NCI-H345 treated with DMSO at 0.1 percent for 48 hours (cell line): ENCODE results near the gene IL9.
"Not testable (repeated sequence)": the region's sequence is repeated elsewhere in the genome, so short reads cannot be mapped to it uniquely, and the experiment has no call there.

ENCODE experiments used
- DNase-seq: peaks from one replicate; lab custom pipeline; 2025; ENCODE audit not compliant: unreplicated experiment; lab: John Stamatoyannopoulos, UW

The IL9 gene

DNA sequence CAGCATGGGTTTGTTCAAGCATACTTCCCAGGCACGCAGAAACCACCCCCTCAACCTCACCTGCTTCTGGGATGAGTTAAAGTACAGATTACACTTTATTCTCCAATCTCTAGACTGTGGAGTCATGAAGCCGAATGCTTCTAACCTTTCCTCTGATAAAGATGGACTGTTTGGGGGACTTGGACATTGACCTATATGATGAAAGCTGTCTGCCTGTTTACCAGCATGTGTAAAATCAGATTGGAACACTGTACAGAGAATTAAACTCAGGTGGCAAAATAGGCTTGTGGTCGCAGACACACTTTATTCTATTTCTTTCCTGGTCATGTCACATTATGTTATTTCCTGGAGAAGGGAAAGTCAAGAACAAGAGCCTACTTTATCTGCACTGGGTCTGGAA, 25.7 kb downstream of the IL9 start:
- DNase-seq, result no peak

DNA sequence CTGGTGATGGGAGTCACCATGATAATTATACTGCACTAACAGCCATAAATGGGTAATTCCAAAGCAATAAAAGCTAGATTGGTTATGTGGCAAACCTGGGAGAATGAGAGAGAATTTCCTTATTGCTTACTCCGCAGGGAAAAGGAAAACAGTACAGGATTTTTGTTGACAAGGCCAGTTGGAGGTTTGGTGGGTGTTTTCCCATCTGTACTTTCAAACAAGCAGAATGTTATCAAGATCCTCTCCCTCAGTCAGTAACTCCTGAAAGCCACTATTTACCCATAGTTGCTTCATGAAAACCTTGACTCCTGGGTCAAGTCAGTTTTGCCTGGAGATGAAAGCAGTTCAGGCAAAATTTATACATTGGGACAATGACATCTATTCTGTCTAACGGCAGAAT, 26.4 kb downstream of the IL9 start:
- no peak for DNase-seq

DNA sequence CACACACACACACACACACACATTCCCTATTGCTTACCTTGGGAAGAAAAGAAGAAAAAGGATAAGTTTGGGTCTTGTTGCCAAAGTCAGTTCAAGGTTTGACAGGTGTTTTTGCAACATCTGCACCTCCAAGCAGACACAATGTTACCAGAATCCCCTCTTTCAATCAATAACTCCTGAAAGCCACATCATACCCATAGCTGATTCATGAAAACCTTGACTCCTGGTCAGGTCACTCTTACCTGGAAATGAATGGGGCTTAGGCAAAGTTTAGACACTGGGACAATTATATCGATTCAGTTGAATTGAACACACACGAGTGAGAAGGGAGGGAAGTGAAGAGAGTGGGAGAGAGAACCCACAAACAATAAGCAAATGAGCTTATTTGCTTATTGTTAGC, 27.0 kb downstream of the IL9 start:
- no peak for DNase-seq

DNA sequence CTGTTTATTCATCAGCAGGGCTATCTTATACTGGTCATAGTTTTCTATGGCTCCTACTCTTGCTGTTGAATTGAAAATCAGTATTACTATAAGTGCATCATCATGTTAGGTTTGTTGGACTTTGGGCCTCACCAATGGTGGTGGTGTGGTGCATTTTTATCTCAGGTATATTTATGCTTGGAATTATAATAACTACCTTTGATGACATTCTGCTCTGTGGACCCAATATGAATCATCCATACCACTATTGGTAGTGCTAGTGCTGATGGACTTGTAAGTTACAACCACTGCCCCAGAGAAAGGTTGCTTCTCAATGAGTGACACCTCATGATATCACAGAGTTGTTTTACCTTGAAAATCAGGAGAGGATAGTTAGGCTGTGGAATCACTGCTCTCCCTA, 28.0 kb downstream of the IL9 start:
- no peak for DNase-seq

DNA sequence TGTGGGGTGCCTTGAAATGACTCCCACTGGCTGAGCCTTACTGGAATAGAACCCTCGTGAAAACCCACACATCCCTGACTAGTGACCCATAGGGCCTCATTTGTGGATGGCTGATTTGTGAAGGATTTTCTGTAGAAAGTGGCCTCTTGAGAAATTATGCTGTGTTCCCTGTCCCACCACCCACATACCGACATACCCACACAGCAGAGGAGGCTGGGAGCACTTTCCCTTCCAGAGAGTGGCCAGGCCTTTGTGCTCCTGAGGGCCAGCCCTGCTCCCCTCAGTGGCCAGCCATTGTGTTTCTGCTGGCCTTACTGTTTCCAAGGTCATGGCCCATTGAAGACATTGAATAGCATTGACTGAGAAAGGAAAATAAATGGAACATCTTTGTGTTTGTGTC, 29.6 kb downstream of the IL9 start:
- DNase-seq, result no peak

DNA sequence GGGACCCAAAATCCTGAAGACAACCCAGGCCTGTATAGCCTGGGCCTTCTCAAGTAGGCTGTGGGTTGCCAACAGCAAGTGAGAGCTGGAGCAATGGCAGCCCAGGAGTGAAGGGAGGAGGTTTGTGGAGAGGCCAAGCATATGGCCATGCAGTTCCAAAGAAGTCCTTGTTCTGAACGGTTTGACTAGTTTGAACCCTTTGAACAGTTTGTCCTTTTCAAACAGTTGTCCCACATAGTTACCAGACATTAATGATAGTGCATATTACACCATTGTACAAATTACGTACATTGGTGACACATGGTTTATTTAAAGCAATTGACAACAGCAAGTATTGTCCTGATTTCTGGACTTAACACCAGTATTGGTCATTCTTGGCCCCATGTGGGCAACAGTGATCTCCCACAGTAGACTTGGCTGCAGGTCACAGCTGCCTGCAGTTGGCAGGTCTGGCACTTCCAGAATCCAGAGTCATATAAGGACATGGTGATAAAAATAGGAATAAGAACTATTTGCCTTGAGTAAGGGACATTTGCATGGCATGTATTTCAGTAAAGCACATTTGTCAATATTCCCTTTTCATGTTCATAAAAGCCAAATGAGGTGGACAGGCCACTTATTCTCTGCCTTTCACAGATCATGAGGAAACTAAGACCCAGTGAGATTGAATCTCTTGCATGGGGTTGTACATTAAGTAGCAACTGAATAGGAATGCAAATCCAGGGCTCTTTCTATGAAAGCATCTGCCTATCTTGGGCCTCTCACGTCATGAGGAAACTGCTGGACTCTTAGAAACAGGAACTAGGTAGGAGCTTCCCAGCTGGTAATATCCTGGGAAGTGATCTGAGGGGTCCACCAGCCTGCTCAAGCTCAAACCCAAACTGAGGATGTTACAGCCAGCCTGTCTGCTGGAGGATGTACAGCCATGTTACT, 30.9 kb downstream of the IL9 start:
- no peak for DNase-seq

DNA sequence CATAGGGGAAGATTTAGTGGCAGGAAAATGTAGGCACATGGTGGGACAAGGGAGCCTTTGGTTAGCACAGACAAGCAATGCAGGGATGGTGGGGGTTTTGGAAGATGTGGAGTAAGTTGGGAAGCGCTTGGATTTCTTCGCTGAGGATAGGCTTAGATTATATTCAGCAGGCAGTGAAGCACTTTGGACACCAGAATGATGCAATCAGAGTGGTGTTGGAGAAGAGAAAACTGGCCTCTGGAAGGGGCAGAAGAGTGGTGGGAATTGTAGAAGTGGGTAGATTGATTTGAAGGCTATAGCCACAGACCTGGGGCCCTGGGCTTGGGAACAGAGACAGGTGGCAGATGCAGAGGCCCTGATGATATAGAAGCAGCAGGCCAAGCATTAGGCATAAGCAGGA, 32.9 kb downstream of the IL9 start:
- no peak for DNase-seq

DNA sequence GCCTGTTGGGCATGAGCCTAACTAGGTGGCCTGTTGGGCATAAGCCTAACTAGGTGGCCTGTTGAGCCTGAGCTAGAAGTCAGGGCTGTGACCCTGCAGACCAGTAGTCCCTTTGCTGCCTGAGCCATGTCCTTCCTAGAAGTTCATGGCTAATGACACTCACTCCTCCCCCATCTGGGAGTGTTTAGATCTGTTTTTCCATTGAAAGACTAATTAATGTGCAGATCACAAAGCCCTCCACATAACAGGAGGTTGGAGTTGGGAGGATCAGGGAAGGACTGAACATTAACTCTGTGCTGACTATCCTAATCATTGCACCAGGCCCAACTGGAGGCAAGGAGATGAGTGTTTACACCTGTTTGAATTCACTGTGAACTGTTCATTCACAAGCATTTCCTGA, 33.6 kb downstream of the IL9 start:
- DNase-seq, result no peak

DNA sequence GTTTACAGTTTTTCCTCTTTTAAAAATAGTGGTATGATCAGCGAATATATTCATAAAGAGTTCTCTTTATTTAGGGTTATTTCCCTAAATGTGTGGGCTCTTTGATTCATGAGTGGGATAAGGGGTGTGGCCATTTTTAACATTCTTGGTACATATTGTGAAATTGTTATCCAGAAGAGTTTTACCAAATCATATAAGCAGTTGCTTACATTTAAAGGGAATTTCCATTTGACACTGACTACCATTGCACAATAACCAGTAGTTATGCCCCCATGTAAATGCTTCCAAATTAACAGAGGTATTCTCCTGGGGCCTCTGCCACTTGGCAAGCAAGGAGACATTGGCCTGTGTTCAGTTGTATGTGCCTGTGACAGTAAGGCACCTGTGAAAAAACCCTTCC, 34.0 kb downstream of the IL9 start:
- DNase-seq, result no peak

DNA sequence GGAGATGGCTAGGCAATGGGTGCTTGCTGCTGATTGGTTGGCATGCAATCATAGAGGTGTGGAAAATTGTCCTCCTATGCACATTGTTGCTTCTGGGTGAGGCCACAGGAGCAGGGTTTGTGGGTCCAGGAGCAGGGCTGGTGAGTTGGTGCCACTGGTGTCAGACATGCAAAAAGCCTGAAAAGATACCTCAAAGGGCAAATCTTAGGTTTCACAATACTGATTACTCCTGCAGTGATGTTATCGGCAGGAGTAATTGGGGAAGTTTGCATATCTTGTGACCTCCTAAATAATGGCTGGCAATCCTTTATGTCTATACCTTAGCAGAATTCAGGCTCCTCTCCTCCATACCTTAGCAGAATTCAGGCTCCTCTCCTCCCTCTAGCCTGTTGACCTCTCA, 36.0 kb downstream of the IL9 start:
- no peak for DNase-seq

DNA sequence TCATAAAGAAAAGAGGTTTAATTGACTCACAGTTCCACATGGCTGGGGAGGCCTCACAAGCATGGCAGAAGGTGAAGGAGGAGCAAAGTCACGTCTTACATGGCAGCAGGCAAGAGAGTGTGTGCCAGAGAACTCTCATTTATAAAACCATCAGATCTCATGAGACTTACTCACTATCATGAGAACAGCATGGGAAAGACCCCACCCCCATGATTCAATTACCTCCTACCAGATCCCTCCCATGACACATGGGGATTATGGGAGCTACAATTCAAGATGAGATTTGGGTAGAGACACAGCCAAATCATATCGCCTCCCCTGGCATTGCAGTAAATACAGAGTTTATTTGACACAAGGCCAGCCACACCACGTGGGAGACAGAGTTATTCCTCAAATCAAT, 36.5 kb downstream of the IL9 start:
- DNase-seq, result not testable (repeated sequence)

DNA sequence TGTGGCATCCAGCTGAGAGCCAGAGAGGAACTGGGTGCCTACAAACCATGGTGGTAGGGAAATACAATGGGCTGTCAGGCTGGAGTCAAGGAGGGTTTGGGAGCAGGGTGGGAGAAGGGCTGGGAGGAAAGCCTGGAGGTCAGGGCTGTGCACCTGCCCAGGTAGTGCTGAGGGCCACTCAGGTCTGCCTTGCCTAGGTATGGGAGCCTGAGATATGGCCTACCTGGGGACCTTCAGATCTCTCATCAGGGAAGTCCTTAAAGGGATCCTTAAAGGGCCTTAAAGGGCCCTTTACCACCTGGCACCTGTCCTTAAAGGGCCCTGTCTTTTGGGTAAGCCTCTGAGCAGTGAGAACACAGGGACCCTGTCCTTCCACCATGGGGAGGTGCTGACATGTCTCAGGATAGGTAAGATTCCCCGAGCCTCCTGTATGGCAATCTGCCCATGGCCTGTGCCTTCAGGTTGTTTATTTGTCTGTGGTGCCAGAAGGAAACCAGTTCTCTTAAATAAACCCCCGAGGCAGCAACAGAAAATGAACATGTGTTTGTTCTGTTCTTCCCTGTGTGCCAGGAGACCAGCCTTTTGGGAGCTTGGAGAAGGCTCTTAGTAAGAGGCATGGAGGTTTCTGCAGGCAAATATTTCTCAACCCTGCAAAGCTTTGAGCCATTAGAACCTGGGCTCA, 37.9 kb downstream of the IL9 start:
- no peak for DNase-seq

DNA sequence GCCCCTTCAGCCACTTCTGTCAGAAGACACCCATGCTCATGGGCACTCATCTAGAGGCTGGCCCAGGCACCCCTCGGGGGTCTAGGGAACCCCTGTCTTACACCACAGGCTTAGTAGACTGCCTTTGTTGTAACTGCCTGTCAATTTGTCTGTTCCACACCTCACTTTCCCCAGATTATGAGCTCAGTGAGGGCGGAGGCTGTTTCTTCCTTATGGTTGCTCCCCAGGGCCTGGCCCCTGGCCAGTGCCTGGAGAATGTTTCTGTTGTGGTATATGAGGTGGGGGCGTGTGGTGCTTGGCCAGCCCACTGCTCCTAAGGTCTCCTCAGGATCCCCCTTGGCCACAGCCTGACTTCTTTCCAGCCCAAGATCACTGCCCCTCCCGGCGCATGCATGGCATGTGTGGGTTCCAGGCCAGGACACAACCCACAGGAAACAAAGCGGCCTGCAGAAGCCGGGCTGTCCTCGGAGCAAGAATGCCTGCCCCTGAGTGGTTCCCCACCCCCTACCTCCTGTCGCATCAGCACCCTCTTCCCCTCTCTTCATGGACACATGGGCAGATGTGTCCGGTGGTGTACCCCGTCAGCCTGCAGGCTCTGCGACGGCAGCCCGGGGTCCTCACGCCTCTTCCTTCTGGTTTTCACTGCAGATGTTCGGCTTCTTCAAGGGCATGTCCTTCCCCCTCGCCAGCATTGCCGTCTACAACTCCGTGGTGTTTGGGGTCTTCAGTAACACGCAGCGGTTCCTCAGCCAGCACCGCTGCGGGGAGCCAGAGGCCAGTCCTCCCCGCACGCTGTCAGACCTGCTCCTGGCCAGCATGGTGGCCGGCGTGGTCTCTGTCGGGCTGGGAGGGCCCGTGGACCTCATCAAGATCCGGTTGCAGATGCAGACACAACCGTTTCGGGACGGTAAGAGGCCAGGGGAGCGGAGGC, 43.5 kb downstream of the IL9 start:
- DNase-seq, result no peak

DNA sequence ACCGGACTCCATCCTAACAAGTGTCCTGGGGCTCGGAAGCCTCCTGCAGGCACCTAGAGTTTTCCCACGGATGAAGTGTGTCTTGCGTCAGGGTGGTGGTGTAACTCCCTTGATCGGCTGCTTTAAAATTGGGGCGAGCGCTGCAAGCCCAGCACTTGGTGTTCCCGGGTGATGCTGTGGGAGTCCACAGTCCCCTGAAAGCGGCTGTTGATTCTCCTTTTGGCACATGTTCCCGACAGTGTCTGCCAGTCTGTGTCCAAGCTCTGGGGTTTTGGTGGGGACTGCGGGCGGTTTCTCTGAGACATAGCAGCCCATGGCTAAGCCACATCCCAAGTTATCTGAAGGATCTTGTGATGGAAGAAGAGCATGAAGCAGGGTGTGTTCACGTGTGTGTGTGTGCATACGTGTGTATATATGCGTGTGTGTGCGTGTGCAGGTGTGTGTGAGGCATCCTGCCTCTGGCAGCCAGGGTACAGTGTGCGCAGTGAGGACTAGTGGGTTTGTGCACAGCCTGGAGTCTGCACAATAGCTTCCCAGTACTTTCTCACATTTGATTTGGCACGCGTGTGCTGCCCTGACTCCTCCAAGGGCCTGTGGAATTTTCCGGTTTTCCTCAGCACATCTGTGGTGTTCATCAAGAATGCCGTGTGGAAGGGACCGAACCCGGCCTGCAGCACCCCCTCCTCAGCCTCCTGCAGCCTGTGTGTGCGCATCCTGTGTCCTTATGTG, 44.3 kb downstream of the IL9 start:
- DNase-seq, result no peak

DNA sequence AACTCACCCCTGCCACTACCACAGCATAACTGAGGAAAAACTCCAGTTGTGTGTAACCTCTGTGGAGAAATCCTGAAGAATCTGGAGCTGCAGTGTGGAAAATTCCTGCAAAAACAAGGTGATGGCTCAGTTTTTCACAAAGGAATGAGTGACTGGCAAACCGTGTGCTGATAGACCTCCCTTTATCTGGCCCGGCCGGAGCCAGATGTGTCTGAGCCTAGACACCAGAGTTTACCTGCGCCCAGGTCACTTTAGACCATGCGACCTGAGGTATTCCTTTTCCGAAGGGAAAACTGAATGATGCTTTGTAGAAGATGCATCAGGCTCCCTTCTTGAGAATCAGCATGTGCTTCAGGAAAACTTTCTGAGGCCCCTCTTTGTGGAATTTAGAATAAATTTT, 45.0 kb downstream of the IL9 start:
- DNase-seq, result no peak

DNA sequence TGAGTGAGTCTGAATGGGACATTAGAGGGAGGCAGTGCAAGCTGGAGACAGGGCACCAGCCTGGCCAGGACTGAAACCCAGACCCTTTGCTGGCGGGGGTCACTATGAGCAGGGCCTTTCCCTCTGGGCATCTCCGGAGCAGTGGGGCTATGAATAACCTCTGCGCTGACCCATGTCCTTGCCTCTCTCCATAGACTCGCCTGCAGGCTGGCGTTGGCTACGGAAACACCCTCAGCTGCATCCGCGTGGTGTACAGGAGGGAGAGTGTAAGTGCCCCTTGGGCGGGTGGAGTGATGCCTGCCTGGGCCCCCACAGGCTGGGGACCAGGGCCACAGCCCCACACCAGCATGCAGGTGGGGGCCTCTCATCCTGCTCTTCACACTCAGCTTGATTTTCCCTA, 45.4 kb downstream of the IL9 start:
- no peak for DNase-seq

DNA sequence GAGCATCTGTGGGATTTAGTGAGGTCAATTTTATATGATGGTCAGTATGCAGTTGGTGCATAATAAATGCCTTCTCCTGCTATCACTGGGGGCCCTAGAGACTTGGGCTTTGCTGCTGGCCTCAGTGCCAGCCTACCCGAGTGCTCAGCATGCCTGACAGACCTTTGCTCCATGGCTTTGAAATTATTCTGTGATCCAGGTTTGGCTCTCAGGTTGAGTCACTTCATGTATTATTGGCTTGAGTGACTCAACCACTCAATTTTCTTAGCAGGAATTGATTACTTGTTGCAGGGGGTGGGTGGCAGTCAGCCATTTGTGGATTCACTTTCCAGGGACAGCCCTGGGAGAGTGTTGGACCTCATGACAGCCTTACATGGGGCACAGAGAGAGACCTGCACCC, 47.7 kb downstream of the IL9 start:
- DNase-seq, result no peak

DNA sequence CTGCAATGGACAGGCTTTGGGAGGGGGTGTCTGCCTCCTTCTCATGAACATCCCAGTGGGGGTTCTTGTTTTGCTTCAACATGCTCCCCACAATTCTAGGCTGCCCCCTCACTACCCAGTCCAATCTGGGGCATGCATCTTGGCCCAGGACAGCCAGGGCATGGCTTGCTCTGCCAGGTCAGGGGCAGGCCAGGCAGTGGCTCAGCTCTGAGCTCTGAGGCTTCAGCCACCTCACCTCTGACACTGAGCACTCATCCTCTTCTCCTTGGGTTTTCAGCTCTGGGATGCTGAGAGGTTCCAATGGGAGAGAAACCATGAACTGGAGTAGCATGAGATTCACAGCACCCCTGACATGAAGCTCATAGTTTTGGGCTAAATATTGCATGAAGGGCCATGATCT, 49.3 kb downstream of the IL9 start:
- no peak for DNase-seq

DNA sequence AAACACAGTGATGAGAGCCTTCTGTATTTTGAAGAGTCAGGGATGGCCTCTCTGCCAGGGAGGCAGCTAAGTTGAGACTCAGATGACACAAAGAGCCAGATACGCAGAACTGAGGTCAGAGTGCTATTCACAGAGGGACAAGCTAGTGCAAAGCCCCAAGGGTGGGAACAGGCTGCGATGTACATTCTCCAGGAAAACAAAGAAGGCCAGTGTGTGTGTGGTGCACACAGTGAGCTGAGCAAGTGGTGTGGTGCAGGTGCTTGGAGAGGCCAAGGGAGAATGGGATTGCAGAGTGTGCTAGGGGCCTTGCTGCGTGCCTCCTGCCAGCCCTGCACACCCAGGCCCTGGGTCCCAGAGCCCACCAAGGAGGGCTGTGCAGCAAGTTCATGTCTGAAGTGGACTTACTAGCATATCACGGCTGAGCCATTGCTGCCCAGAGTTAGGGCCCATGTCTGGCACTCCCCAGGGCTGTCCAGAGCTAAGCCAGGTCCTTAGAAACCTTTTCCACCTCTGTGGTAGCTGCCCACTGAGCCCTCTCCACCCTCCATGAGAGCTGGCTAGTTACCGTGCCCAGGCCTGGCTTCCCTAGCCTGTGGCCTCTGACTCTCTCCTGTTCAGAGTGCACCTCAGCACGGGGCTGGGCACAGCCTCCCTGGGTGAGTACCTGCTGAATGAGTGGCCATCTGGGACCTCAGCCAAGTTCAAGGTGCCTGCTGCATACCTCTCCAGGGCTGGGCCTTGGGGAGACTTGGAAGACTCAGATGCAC, 51.9 kb downstream of the IL9 start:
- no peak for DNase-seq

DNA sequence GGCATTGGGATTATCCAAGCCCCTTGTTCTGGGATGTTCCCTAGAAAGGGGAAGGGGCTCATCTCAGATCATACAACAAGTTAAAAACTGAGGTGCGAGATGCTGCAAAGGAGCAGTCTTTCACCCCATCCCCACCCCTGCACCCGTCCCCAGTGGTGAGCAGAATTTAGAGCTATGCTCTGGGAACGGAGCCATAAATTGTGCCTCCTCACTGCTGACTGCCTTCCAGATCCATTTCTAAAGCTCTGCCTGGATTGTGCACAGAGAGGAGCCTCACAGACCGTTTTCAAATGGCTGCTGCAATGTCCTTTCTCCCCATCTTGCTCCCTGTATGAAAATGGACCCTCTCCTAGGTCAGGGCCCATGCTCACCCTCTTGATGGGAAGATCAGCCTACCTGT, 52.9 kb downstream of the IL9 start:
- no peak for DNase-seq
